Loucy (cell line): Measurements from ENCODE around the gene LCP1.

Experiments used
- H2AFZ ChIP-seq: fragments of 200-600 bp; sonication (generic); 2 replicates; pipeline ENCODE4 v1.6.0; 2016; ENCODE audit warnings: antibody characterized with exemption, mild to moderate bottlenecking, low read length, moderate library complexity
- H3F3A ChIP-seq: fragments of 200-600 bp; 2 replicates; pipeline ENCODE4 v1.6.0; 2016; ENCODE audit warnings: antibody characterized with exemption, low read depth, mild to moderate bottlenecking
- H3K27me3 ChIP-seq: fragments of 200-600 bp; sonication (generic); 2 replicates; pipeline ENCODE4 v1.6.1; 2014; ENCODE audit warnings: low read length, mild to moderate bottlenecking; ENCODE audit not compliant: insufficient read depth, poor library complexity, severe bottlenecking
- H3K36me3 ChIP-seq: fragments of 200-600 bp; sonication (generic); 2 replicates; pipeline ENCODE4 v1.6.1; 2016; ENCODE audit warnings: low read length; ENCODE audit not compliant: insufficient read depth
- H3K4me1 ChIP-seq: fragments of 200-600 bp; sonication (generic); 2 replicates; pipeline ENCODE4 v1.5.1; 2014; ENCODE audit warnings: low read length, mild to moderate bottlenecking; ENCODE audit not compliant: insufficient read depth, poor library complexity, severe bottlenecking
- H3K4me2 ChIP-seq: fragments of 200-600 bp; sonication (generic); 2 replicates; pipeline ENCODE4 v1.6.0; 2014; ENCODE audit warnings: antibody characterized with exemption, low read length, low read depth, mild to moderate bottlenecking; ENCODE audit not compliant: poor library complexity, severe bottlenecking
- H3K4me3 ChIP-seq: fragments of 200-600 bp; sonication (generic); 2 replicates; pipeline ENCODE4 v1.5.1; 2014; ENCODE audit warnings: low read length, mild to moderate bottlenecking, mixed read lengths; ENCODE audit not compliant: poor library complexity, severe bottlenecking
- H3K79me2 ChIP-seq: fragments of 200-600 bp; sonication (generic); 2 replicates; pipeline ENCODE4 v1.6.1; 2014; ENCODE audit warnings: low read length; ENCODE audit not compliant: insufficient read depth
- H3K9ac ChIP-seq: fragments of 200-600 bp; sonication (generic); 2 replicates; pipeline ENCODE4 v1.6.0; 2014; ENCODE audit warnings: mild to moderate bottlenecking, low read depth, low read length, moderate library complexity; ENCODE audit not compliant: poor library complexity, severe bottlenecking
- H3K9me2 ChIP-seq: fragments of 200-600 bp; sonication (generic); replicated peaks from 2 replicates; pipeline ENCODE4 v1.6.1; 2016; ENCODE audit warnings: low read depth, low read length, mixed read lengths
- H3K9me3 ChIP-seq: fragments of 200-600 bp; sonication (generic); 2 replicates; pipeline ENCODE4 v1.6.1; 2014; ENCODE audit warnings: mild to moderate bottlenecking, antibody characterized with exemption, low read length, low read depth; ENCODE audit not compliant: insufficient read depth
- H4K20me1 ChIP-seq: fragments of 200-600 bp; sonication (generic); 2 replicates; pipeline ENCODE4 v1.6.0; 2014; ENCODE audit warnings: antibody characterized with exemption, low read length, mild to moderate bottlenecking; ENCODE audit not compliant: insufficient read depth, poor library complexity, severe bottlenecking
- EZH2phosphoT487 ChIP-seq: fragments of 200-600 bp; IDR thresholded peaks from 2 replicates; pipeline ENCODE4 v1.6.1; 2018; ENCODE audit warnings: antibody characterized with exemption, mild to moderate bottlenecking, moderate library complexity, borderline replicate concordance
- TF ChIP-seq, protein P1 (sequence below): fragments of 200-600 bp; sonication (generic); conservative IDR thresholded peaks from 2 replicates; pipeline ENCODE4 v1.5.1; 2014; ENCODE audit warnings: mild to moderate bottlenecking, antibody characterized with exemption, low read length

Gene LCP1

DNA sequence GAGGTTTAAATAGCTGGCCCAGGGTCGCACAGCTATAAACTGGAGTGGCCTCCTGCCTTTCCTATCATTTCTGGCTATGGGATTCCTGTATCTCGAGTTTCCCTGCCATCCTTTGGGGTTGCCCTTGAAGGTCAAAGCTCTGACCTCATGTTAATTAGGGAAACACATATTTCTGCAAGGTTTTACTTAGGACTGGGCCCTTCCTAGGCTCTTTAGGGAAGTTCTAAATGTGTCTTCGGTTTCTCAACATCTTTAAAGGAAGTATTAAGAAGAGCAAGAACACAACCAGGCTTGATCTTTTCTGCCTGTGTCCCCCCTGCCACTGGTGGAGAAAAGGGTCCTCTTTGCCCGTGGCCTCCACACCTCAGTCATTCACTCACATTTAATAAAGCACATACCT, 10.8 kb downstream of the LCP1 start:
- peaks cover 7% of the 10 kb centered on the region; the same call in 1 of the 2 replicates for H3F3A ChIP-seq
- H3K9me2 ChIP-seq = no peaks in the 10 kb centered on the region
- H3K9ac ChIP-seq = peak overlapping the region; percentile 31
- H4K20me1 ChIP-seq = peaks cover 100% of the 10 kb centered on the region
- peak overlapping the region; percentile 98 for H3K4me2 ChIP-seq
- no peak overlapping the region for H2AFZ ChIP-seq
- TF ChIP-seq, protein P1, sequence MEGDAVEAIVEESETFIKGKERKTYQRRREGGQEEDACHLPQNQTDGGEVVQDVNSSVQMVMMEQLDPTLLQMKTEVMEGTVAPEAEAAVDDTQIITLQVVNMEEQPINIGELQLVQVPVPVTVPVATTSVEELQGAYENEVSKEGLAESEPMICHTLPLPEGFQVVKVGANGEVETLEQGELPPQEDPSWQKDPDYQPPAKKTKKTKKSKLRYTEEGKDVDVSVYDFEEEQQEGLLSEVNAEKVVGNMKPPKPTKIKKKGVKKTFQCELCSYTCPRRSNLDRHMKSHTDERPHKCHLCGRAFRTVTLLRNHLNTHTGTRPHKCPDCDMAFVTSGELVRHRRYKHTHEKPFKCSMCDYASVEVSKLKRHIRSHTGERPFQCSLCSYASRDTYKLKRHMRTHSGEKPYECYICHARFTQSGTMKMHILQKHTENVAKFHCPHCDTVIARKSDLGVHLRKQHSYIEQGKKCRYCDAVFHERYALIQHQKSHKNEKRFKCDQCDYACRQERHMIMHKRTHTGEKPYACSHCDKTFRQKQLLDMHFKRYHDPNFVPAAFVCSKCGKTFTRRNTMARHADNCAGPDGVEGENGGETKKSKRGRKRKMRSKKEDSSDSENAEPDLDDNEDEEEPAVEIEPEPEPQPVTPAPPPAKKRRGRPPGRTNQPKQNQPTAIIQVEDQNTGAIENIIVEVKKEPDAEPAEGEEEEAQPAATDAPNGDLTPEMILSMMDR = no peak
- TF ChIP-seq EZH2phosphoT487 = no peak
- peaks cover 99% of the 10 kb centered on the region for H3K4me1 ChIP-seq
- H3K36me3 ChIP-seq = peaks cover 32% of the 10 kb centered on the region; the same call in 1 of the 2 replicates
- H3K79me2 ChIP-seq = peaks cover 100% of the 10 kb centered on the region
- no peaks in the 10 kb centered on the region for H3K9me3 ChIP-seq
- peak overlapping the region; percentile 86 for H3K4me3 ChIP-seq
- H3K27me3 ChIP-seq = no peaks in the 10 kb centered on the region

DNA sequence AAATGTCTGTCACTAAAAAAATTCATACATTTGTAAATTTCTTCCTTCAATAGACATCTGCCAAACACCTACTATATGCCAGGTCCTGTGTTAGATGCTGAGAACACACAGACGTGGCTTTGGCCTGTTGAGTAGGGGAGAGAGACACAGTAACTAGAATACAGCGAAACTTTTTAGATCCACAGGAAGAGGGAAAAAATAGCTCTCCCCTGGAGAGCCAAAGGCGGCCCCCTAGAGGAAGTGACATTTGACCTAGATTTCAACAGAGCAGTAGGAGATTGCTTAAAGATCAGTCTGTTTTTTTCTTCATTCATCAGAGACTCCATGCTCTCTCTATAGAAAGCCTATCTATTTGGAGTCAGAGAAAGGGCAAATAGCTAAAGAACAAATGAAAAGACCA, 11.3 kb downstream of the LCP1 start:
- Histone ChIP-seq H3K4me2 (peak overlapping the region; percentile 98), H3K36me3 (peaks cover 32% of the 10 kb centered on the region; the same call in 1 of the 2 replicates), H3K9me3 (no peaks in the 10 kb centered on the region), H3K27me3 (no peaks in the 10 kb centered on the region), H3K79me2 (peaks cover 100% of the 10 kb centered on the region), H3F3A (peaks cover 11% of the 10 kb centered on the region; the same call in 1 of the 2 replicates), H4K20me1 (peaks cover 100% of the 10 kb centered on the region), H2AFZ (no peak overlapping the region), H3K4me1 (peaks cover 99% of the 10 kb centered on the region), H3K9ac (peak overlapping the region; percentile 31), H3K9me2 (no peaks in the 10 kb centered on the region), H3K4me3 (peak overlapping the region; percentile 86)
- TF ChIP-seq, protein P1 = peak; percentile 32
- no peak for TF ChIP-seq EZH2phosphoT487

DNA sequence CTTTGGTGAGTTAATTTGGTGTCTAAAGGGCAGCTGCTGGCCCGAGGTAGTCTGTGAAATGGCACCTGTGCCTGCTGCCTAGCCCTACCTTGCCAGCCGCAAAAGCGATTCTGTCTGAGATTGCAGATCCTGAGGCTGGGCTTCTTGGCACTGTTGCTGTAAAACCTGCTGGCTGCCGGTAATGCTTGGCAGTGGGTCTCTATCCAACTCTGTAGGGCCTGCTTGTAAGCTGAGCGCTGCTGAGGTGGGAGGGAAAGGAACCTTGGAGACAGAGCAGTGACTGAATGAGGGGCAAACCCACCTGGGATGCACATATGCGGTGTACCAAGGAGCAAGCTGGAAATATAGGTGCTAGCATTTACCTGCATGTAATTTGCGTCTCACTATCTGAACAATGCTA, 11.7 kb downstream of the LCP1 start:
- no peaks in the 10 kb centered on the region for H3K27me3 ChIP-seq
- H3F3A ChIP-seq = peaks cover 11% of the 10 kb centered on the region; the same call in 1 of the 2 replicates
- peak overlapping the region; percentile 98 for H3K4me2 ChIP-seq
- H3K4me1 ChIP-seq = peaks cover 98% of the 10 kb centered on the region
- H3K9ac ChIP-seq = no peak overlapping the region
- peaks cover 100% of the 10 kb centered on the region for H4K20me1 ChIP-seq
- H3K9me3 ChIP-seq = no peaks in the 10 kb centered on the region
- no peak overlapping the region for H2AFZ ChIP-seq
- peak overlapping the region; percentile 86 for H3K4me3 ChIP-seq
- peaks cover 32% of the 10 kb centered on the region; the same call in 1 of the 2 replicates for H3K36me3 ChIP-seq
- no peak for TF ChIP-seq EZH2phosphoT487
- TF ChIP-seq, protein P1 = no peak
- no peaks in the 10 kb centered on the region for H3K9me2 ChIP-seq
- H3K79me2 ChIP-seq = peaks cover 100% of the 10 kb centered on the region
